Parathyroid adenoma (tissue), 2 donors: ENCODE data around the gene COASY.

Experiments
- H2AFZ ChIP-seq: fragments of 300-600 bp; sonication (generic); one replicate; pipeline ENCODE4 v1.7.0; 2017; ENCODE audit warnings: antibody characterized with exemption, mild to moderate bottlenecking
- H3K27ac ChIP-seq: fragments of 300-600 bp; sonication (generic); one replicate; pipeline ENCODE4 v1.7.0; 2017
- H3K27me3 ChIP-seq: fragments of 300-600 bp; sonication (generic); one replicate; pipeline ENCODE4 v1.7.0; 2017; ENCODE audit warnings: low read length; ENCODE audit not compliant: control insufficient read depth, insufficient read depth
- H3K36me3 ChIP-seq: fragments of 300-600 bp; sonication (generic); one replicate; pipeline ENCODE4 v1.7.0; 2017; ENCODE audit warnings: low read length; ENCODE audit not compliant: control insufficient read depth, insufficient read depth
- H3K4me1 ChIP-seq: fragments of 300-600 bp; sonication (generic); one replicate; pipeline ENCODE4 v1.7.0; 2017; ENCODE audit warnings: control low read depth
- H3K4me2 ChIP-seq: fragments of 300-600 bp; sonication (generic); one replicate; pipeline ENCODE4 v1.7.0; 2017; ENCODE audit warnings: low read length
- H3K4me3 ChIP-seq: fragments of 300-600 bp; sonication (generic); one replicate; pipeline ENCODE4 v1.7.0; 2017; ENCODE audit warnings: low read depth, low read length
- H3K79me2 ChIP-seq: fragments of 300-600 bp; sonication (generic); one replicate; pipeline ENCODE4 v1.7.0; 2017; ENCODE audit warnings: control low read depth
- H3K9ac ChIP-seq: fragments of 300-600 bp; sonication (generic); one replicate; pipeline ENCODE4 v1.7.0; 2017; ENCODE audit warnings: mild to moderate bottlenecking
- H3K9me3 ChIP-seq: fragments of 300-600 bp; sonication (generic); one replicate; pipeline ENCODE4 v1.7.0; 2017; ENCODE audit warnings: low read length; ENCODE audit not compliant: control insufficient read depth
- TF ChIP-seq, protein P1 (sequence below): fragments of 300-600 bp; sonication (generic); IDR thresholded peaks from one replicate; pipeline ENCODE4 v1.7.0; 2017; ENCODE audit warnings: antibody characterized with exemption, mild to moderate bottlenecking
- donor health status: primary hyperparathyroidism.

COASY gene

DNA sequence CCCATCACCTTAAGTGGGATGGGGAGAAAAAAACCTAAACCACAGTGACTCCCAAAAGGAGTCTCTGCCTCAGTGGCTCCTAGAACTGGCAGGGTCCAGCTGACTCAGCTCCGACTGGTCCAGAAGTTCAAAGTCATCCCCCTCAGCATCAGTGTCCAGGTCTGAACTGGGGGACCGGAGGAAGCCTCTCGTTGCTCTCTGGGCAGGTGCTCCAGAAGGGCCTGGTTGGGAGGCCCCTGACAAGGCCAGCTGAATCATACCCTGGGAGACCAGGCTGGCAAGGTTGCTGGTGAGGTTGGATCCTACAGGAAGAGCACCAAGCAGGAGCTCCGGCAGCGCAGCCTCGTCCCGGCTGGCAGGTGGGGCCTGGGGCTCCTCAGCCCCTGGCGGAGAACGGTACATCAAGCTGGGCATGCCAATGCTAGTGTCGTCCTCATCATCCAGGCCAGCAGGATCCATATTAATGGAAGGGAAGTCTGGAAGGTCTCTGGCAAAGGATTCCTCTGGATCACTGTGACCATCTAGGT is 19.9 kb downstream of the COASY start:
- Histone ChIP-seq H3K27me3 (no peaks in the 10 kb centered on the region), H3K79me2 (peaks cover 4% of the 10 kb centered on the region), H3K9ac (no peak overlapping the region), H3K27ac (no peak overlapping the region), H3K4me2 (no peak overlapping the region), H3K36me3 (no peaks in the 10 kb centered on the region), H3K4me1 (peaks cover 8% of the 10 kb centered on the region), H3K9me3 (no peaks in the 10 kb centered on the region), H3K4me3 (no peak overlapping the region), H2AFZ (no peak overlapping the region)
- TF ChIP-seq, protein P1, sequence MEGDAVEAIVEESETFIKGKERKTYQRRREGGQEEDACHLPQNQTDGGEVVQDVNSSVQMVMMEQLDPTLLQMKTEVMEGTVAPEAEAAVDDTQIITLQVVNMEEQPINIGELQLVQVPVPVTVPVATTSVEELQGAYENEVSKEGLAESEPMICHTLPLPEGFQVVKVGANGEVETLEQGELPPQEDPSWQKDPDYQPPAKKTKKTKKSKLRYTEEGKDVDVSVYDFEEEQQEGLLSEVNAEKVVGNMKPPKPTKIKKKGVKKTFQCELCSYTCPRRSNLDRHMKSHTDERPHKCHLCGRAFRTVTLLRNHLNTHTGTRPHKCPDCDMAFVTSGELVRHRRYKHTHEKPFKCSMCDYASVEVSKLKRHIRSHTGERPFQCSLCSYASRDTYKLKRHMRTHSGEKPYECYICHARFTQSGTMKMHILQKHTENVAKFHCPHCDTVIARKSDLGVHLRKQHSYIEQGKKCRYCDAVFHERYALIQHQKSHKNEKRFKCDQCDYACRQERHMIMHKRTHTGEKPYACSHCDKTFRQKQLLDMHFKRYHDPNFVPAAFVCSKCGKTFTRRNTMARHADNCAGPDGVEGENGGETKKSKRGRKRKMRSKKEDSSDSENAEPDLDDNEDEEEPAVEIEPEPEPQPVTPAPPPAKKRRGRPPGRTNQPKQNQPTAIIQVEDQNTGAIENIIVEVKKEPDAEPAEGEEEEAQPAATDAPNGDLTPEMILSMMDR: no peak

DNA sequence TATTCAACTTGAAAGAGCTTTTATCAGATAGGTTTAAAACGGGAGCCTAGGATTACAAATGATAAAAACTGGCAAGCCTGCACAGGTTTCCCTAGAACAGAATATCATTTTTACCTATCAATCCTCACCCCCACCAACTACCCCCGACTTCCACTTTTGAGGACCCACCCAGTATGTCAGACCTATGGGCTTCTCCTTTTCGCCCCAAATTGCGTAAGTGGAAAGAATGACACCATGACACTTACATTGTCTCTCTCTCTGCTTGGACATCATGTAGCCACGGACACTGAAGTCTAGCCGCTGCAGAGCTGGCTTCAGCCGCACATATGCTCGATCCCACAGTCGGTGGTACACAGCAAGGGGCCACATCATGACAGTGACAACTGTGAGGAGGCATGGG is 22.9 kb downstream of the COASY start:
- Histone ChIP-seq H3K9me3 (no peaks in the 10 kb centered on the region), H3K4me1 (no peaks in the 10 kb centered on the region), H2AFZ (no peak overlapping the region), H3K9ac (no peak overlapping the region), H3K27me3 (no peaks in the 10 kb centered on the region), H3K27ac (no peak overlapping the region), H3K4me3 (no peak overlapping the region), H3K36me3 (no peaks in the 10 kb centered on the region), H3K79me2 (peaks cover 8% of the 10 kb centered on the region), H3K4me2 (no peak overlapping the region)
- TF ChIP-seq, protein P1: no peak

DNA sequence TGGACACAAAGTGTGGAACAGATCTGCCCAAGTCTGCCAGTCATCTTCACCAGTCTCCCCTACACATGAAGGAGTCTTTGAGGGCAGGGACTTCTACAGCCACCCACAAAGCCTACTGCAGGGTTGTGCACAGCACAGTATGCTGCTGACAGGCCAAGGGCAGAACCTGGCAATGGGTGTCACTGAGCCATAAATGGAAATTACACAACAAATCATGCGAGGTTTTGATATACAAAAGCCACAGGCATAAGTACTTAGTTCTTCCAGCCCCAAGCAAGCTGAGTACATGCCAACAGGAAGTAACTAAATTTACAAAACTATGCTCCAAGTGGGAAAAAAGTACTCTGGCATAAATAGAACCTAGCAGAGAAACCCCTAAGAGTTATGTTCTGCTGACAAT is 23.4 kb downstream of the COASY start:
- H3K9ac ChIP-seq: no peak overlapping the region
- H3K27me3 ChIP-seq: no peaks in the 10 kb centered on the region
- H3K27ac ChIP-seq: no peak overlapping the region
- H3K9me3 ChIP-seq: no peaks in the 10 kb centered on the region
- peaks cover 12% of the 10 kb centered on the region for H3K79me2 ChIP-seq
- H3K4me1 ChIP-seq: no peaks in the 10 kb centered on the region
- H3K4me2 ChIP-seq: no peak overlapping the region
- TF ChIP-seq, protein P1: no peak
- no peaks in the 10 kb centered on the region for H3K36me3 ChIP-seq
- no peak overlapping the region for H2AFZ ChIP-seq
- H3K4me3 ChIP-seq: no peak overlapping the region

DNA sequence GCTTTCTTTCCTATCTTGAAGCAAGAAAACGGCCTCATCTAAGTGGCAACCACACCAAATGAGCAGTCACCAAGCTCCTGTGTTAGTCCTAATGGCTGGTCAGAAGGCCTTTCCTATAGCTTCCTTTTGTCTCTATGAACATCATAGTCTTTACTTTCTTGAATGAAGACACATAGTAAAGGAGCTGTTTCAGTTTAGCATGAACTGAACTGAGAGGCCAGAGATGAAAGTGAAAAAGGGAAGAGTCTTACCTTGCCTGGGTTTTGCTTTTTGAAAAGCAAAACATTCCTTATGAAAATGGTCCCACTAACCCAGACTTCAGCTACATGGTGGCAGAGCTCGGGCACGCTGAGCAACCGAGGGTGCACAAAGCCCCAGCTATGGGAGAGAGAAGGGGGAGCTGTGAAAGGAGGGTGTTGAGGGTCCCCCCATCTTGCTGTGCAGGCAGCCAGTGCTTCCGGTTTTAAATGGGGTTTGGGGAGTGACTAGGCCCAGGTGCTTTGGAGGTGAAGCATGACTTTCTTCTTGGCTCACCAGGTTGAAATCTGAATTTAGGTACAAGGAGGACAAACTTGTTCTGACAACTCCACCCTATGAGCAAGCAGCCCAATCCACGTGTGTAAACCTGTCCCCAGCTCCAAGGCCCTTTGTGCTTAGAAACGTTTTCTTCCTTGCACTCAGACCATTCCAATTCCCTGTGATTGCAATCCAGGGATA is 24.7 kb downstream of the COASY start:
- no peaks in the 10 kb centered on the region for H3K4me1 ChIP-seq
- TF ChIP-seq, protein P1: no peak
- H3K27me3 ChIP-seq: no peaks in the 10 kb centered on the region
- H3K36me3 ChIP-seq: no peaks in the 10 kb centered on the region
- H3K9me3 ChIP-seq: no peaks in the 10 kb centered on the region
- H2AFZ ChIP-seq: no peak overlapping the region
- H3K27ac ChIP-seq: no peak overlapping the region
- no peak overlapping the region for H3K4me3 ChIP-seq
- H3K4me2 ChIP-seq: no peak overlapping the region
- no peak overlapping the region for H3K9ac ChIP-seq
- H3K79me2 ChIP-seq: peaks cover 16% of the 10 kb centered on the region

DNA sequence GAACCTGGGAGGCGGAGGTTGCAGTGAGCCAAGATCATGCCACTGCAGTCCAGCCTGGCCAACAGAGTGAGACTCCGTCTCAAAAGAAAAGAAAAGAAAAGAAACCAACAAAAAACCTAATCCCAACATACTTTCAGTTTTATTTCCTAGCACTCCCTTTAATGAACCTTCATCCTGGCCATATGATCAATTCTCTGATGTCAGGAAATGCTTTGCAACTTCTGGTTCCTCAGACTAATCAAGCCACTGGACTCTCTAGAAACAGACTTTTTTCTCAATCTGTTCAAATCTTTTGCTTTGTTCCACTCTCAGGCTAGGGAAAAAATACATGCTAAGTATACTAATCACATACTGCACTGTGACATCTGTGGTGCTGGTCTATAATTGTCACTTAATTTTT is 28.9 kb downstream of the COASY start:
- TF ChIP-seq, protein P1: no peak
- Histone ChIP-seq H3K36me3 (no peaks in the 10 kb centered on the region), H3K4me1 (no peaks in the 10 kb centered on the region), H2AFZ (no peak overlapping the region), H3K9me3 (no peaks in the 10 kb centered on the region), H3K27ac (no peak overlapping the region), H3K27me3 (no peaks in the 10 kb centered on the region), H3K4me3 (no peak overlapping the region), H3K4me2 (no peak overlapping the region), H3K79me2 (peaks cover 45% of the 10 kb centered on the region), H3K9ac (no peak overlapping the region)
